ENCODE data around the gene NCOR2.

NCOR2 gene

GRCh38 chr12:124593176-124593575 is 25.8 kb upstream of the NCOR2 start:
- CTCF ChIA-PET, result no interaction called here
- no peak for TF ChIP-seq NFRKB (IDR thresholded peaks at IDR 0.05)
- TF ChIP-seq L3MBTL2 (conservative IDR thresholded peaks at IDR 0.05), result no peak
- TF ChIP-seq, protein P1, sequence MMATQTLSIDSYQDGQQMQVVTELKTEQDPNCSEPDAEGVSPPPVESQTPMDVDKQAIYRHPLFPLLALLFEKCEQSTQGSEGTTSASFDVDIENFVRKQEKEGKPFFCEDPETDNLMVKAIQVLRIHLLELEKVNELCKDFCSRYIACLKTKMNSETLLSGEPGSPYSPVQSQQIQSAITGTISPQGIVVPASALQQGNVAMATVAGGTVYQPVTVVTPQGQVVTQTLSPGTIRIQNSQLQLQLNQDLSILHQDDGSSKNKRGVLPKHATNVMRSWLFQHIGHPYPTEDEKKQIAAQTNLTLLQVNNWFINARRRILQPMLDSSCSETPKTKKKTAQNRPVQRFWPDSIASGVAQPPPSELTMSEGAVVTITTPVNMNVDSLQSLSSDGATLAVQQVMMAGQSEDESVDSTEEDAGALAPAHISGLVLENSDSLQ (IDR thresholded peaks at IDR 0.05), result no peak
- TF ChIP-seq LEF1 (IDR thresholded peaks at IDR 0.05; ENCODE audit: borderline replicate concordance), result no peak
- no peak for TF ChIP-seq FOXM1 (IDR thresholded peaks at IDR 0.05; ENCODE audit: borderline replicate concordance)
- TF ChIP-seq TARDBP (IDR thresholded peaks at IDR 0.05), result no peak
- TF ChIP-seq HDGF (IDR thresholded peaks at IDR 0.05; ENCODE audit: borderline replicate concordance), result no peak
- TF ChIP-seq ZNF384 (IDR thresholded peaks at IDR 0.05), result no peak
- TF ChIP-seq FOXA1 (IDR thresholded peaks at IDR 0.05), result no peak
- no peak for TF ChIP-seq ARNT (IDR thresholded peaks at IDR 0.05)
- TF ChIP-seq SP1 (IDR thresholded peaks at IDR 0.05), result no peak
- TF ChIP-seq SUZ12 (IDR thresholded peaks at IDR 0.05), result no peak
- no peak for TF ChIP-seq ELF4 (IDR thresholded peaks at IDR 0.05)
- TF ChIP-seq CTBP1 (IDR thresholded peaks at IDR 0.05; ENCODE audit: borderline replicate concordance), result no peak
- TF ChIP-seq FOXK2 (IDR thresholded peaks at IDR 0.05), result no peak
- no peak for TF ChIP-seq BHLHE40 (IDR thresholded peaks at IDR 0.05; ENCODE audit: borderline replicate concordance)
- POLR2A ChIA-PET, result no interaction called here
- no peak for DNase-seq (ENCODE audit: extremely low spot score)

DNA sequence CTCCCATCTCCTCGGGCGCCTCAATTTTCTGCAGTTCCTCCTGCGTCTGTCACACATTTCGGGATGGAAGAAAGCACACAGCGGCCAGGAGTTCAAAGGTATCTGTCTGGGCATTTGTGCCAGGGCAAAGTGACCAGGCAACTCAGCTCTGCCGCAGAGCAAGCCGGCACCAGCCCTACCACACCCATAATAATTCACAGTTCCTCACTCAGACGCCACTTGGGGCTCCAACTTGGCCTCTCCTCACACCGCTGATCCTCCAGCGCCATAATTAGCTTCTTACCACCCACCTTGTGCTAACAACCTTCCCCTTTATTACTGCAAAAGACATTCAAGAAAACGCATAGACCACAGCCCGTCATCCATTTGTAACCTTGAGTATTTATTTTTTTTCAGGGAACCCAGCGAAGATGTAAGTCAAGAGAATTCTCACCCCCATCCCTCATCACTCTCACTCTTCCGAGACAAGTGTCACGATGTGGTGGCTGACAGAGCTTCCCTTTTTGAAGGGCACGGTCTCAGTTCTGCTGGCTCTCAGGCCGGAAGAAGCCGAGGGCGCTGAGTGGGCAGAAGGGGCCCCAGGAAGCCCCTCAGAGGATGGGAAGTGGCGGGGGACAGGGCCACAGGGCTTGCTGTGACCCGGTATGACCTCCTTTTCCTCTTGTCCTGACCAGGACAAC is 25.2 kb upstream of the NCOR2 start:
- no peak for TF ChIP-seq TARDBP (IDR thresholded peaks at IDR 0.05)
- TF ChIP-seq LEF1 (IDR thresholded peaks at IDR 0.05; ENCODE audit: borderline replicate concordance), result no peak
- TF ChIP-seq BHLHE40 (IDR thresholded peaks at IDR 0.05; ENCODE audit: borderline replicate concordance), result no peak
- TF ChIP-seq FOXA1 (IDR thresholded peaks at IDR 0.05), result no peak
- TF ChIP-seq L3MBTL2 (conservative IDR thresholded peaks at IDR 0.05), result no peak
- no peak for TF ChIP-seq FOXK2 (IDR thresholded peaks at IDR 0.05)
- TF ChIP-seq HDGF (IDR thresholded peaks at IDR 0.05; ENCODE audit: borderline replicate concordance), result no peak
- TF ChIP-seq NFRKB (IDR thresholded peaks at IDR 0.05), result no peak
- TF ChIP-seq, protein P1 (IDR thresholded peaks at IDR 0.05), result no peak
- TF ChIP-seq SP1 (IDR thresholded peaks at IDR 0.05), result no peak
- TF ChIP-seq FOXM1 (IDR thresholded peaks at IDR 0.05; ENCODE audit: borderline replicate concordance), result no peak
- no peak for TF ChIP-seq ELF4 (IDR thresholded peaks at IDR 0.05)
- DNase-seq (ENCODE audit: extremely low spot score), result no peak
- CTCF ChIA-PET, result no interaction called here

DNA sequence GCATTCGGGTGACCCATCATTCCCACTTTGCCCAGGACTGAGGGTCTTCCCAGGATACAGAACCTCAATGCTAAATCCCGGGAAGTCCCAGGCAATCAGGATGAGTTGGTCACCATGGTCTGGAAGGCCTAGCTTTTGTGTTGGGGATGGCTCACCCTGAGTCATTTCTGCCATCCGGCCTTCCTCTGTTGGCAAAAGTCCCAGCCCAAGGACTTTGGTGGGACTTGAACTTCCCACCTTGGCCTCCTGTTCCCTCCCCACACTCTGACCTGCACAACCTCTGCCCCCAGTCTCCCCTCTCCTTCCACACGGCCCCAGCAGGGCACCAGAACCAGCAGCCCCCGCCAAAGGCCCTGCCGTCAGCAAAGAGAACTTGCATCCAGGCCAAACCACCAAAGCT is 24.6 kb upstream of the NCOR2 start:
- ChIA-PET CTCF (no interaction called here), POLR2A (no interaction called here)
- TF ChIP-seq ARNT (IDR thresholded peaks at IDR 0.05) (no peak), ELF4 (IDR thresholded peaks at IDR 0.05) (no peak)
- no peak for DNase-seq (ENCODE audit: extremely low spot score)

More for the DNA sequence above, 25.2 kb upstream of the NCOR2 start:
- POLR2A ChIA-PET, result no interaction called here

DNA sequence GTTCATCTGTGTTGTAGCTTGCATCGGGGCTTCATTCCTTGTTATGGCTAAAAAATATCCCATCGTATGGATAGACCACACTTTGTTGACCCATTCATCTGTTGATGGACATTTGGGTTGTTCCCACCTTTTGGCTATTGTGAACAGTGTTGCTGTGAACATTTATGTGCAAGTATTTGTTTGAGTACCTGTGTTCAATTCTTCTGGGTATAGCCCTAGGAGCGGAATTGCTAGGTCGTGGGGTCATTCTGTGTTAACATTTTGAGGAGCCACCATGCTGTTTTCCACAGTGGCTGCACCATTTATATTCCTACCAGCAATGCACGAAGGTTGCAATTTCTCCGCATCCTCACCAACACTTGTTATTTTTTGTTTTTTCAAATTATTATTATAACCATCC is 23.0 kb upstream of the NCOR2 start:
- CTCF ChIA-PET, result interaction anchor here (0.7 kb wide), 1 partner anchor 56 kb away, joined by 3 read pairs; no protein-coding TSS in a partner anchor
- TF ChIP-seq FOXM1 (IDR thresholded peaks at IDR 0.05; ENCODE audit: borderline replicate concordance), result no peak
- TF ChIP-seq L3MBTL2 (conservative IDR thresholded peaks at IDR 0.05), result no peak
- TF ChIP-seq, protein P1 (IDR thresholded peaks at IDR 0.05), result no peak
- no peak for TF ChIP-seq ZNF384 (IDR thresholded peaks at IDR 0.05)
- TF ChIP-seq NFRKB (IDR thresholded peaks at IDR 0.05), result no peak
- TF ChIP-seq ARNT (IDR thresholded peaks at IDR 0.05), result no peak
- POLR2A ChIA-PET, result no interaction called here
- DNase-seq (ENCODE audit: extremely low spot score), result no peak

- CTCF ChIA-PET, result no interaction called here
- no peak for DNase-seq (ENCODE audit: extremely low spot score)
- POLR2A ChIA-PET, result no interaction called here
Measured at GRCh38 chr12:124588751-124589267, 21.4 kb upstream of the NCOR2 start.

More at GRCh38 chr12:124588751-124589267, 21.4 kb upstream of the NCOR2 start:
- no peak for TF ChIP-seq CTBP1 (IDR thresholded peaks at IDR 0.05; ENCODE audit: borderline replicate concordance)
- TF ChIP-seq BHLHE40 (IDR thresholded peaks at IDR 0.05; ENCODE audit: borderline replicate concordance), result no peak
- no peak for TF ChIP-seq L3MBTL2 (conservative IDR thresholded peaks at IDR 0.05)
- TF ChIP-seq FOXM1 (IDR thresholded peaks at IDR 0.05; ENCODE audit: borderline replicate concordance), result no peak
- TF ChIP-seq ZNF384 (IDR thresholded peaks at IDR 0.05), result no peak
- TF ChIP-seq, protein P1 (IDR thresholded peaks at IDR 0.05), result no peak
- no peak for TF ChIP-seq NFRKB (IDR thresholded peaks at IDR 0.05)
- no peak for TF ChIP-seq FOXA1 (IDR thresholded peaks at IDR 0.05)
- TF ChIP-seq ARNT (IDR thresholded peaks at IDR 0.05), result no peak
